ENCODE results near the gene ORM2. TPM values are rescaled to one million over a fixed set of nuclear protein-coding genes. Genes with fewer than 3 reads are reported as not detected.

ORM2 gene
- total and polyA plus RNA-seq, 7 donors: 0.38 TPM; not detected in 6

DNA sequence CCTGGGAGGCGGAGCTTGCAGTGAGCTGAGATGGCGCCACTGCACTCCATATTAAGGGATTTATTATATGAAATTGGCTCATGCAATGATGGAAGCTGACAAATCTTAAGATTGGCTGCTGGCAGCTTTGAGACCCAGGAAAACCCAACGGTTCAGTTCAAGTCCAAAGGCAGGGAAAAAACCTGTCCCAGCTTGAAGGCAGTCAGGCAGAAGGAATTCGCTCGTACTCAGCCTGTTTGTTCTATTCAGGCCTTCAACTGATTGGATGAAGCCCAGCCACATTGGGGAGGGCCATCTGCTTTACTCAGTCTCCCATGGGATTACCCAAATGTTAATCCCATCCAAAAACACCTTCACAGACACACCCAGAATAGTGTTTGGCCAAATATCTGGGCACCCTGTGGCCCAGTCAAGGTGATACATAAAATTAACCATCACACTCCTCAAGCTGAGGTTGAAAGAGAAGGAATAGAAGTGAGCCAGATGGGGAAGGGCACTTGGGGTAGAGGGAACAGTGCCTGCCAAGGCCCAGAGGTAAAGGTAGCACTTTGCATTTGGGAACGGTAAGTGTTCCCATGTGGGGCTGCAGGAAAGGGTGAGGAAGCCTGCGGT is 15.3 kb upstream of the ORM2 start:
- intact Hi-C loops (cut with DNase I): no loop called here
- no peaks in the 10 kb centered on the region for H3K4me1 ChIP-seq
- H3K9me3 ChIP-seq: no peaks in the 10 kb centered on the region
- 82% methylated on average over 7 of the region's 7 CpGs for WGBS, 2 donors
- TF ChIP-seq, protein P1, sequence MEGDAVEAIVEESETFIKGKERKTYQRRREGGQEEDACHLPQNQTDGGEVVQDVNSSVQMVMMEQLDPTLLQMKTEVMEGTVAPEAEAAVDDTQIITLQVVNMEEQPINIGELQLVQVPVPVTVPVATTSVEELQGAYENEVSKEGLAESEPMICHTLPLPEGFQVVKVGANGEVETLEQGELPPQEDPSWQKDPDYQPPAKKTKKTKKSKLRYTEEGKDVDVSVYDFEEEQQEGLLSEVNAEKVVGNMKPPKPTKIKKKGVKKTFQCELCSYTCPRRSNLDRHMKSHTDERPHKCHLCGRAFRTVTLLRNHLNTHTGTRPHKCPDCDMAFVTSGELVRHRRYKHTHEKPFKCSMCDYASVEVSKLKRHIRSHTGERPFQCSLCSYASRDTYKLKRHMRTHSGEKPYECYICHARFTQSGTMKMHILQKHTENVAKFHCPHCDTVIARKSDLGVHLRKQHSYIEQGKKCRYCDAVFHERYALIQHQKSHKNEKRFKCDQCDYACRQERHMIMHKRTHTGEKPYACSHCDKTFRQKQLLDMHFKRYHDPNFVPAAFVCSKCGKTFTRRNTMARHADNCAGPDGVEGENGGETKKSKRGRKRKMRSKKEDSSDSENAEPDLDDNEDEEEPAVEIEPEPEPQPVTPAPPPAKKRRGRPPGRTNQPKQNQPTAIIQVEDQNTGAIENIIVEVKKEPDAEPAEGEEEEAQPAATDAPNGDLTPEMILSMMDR (IDR thresholded peaks at IDR 0.05): no peak
- no peak for TF ChIP-seq EP300 (IDR thresholded peaks at IDR 0.05)
- no peak overlapping the region for H3K27ac ChIP-seq
- H3K36me3 ChIP-seq: no peaks in the 10 kb centered on the region
- DNase-seq: no peak
- no peak overlapping the region for H3K4me3 ChIP-seq
- H3K27me3 ChIP-seq: no peaks in the 10 kb centered on the region

DNA sequence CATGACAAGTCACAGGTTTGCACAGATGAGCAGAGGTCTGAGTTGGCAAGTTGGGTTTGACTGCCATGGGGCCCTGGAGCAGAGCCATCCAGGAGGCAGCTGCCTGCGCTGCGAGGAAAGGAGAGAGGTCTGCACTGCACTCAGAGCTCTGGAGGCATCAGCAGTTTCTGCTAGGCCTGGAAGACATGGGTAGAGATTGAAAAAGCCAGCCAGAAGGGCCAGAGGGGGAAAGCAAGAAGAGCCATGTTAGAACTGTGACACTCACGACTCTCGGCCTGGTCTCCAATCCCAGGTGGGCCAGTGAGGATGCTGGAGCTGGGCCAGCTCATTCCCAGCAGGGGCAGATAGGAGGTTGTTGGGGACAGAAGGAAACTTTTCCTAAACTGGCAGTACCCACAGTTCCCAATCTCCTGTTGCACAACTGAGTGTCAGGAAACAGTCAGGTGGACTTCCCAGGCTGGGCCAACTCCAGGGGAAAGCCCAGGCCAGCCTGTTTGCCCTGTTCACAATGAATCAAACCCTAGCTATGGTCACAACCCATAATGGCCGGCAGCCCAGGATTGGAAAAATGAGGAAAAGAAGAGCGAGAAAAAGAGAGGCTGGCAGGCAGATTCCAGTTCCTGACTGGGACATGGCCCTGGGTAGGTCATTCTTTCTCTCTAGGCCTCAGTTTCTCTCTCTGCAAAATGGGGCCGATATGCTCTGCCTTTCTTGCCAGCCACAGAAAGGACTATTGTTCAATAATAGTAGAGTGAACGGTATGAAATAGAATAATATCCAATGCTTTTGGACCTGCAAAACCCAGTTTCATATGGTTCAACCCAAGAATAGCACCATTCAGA is 14.6 kb upstream of the ORM2 start:
- Histone ChIP-seq H3K9me3 (no peaks in the 10 kb centered on the region), H3K27ac (no peak overlapping the region), H3K4me1 (no peaks in the 10 kb centered on the region), H3K27me3 (no peaks in the 10 kb centered on the region), H3K36me3 (no peaks in the 10 kb centered on the region), H3K4me3 (no peak overlapping the region)
- no peak for TF ChIP-seq EP300 (IDR thresholded peaks at IDR 0.05)
- TF ChIP-seq POLR2A (IDR thresholded peaks at IDR 0.05): no peak
- no peak for TF ChIP-seq POLR2AphosphoS5 (IDR thresholded peaks at IDR 0.05)
- DNase-seq: no peak
- intact Hi-C loops (cut with DNase I): no loop called here
- WGBS, 2 donors: 91 to 93% methylated on average over 8 of the region's 8 CpGs

DNA sequence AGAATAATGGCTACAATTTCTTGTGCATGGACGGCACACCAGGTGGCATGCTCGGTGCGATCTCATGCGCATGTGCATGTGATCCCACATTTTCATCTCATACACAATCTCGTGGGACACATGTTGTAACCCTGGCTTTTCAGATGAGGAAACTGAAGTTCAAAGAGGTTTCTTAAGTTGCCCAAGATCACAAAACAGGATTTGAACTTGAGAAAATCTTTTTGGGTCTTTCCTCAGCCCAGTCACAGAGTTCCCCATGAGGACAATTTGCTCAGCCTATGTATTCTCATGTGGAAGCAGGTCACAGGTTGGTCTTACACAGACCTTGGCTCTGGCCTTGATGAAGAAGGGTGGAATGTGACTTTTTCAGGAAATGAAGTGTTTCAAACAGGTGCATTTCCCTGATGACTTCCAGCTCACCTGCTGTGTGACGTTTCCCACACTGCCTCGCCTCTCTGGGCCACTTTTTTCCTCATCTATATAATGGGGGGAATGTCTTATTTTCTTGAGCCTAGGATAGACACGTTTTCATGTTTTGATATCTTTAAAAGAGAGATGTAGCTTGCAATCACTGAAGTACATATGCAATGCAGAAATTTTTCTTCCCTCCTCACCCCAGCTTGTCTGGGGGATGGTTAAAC is 13.8 kb upstream of the ORM2 start:
- Histone ChIP-seq H3K4me1 (no peaks in the 10 kb centered on the region), H3K36me3 (no peaks in the 10 kb centered on the region), H3K27me3 (no peaks in the 10 kb centered on the region), H3K4me3 (no peak overlapping the region), H3K27ac (no peak overlapping the region), H3K9me3 (no peaks in the 10 kb centered on the region)
- DNase-seq: no peak
- 84 to 90% methylated on average over 8 of the region's 8 CpGs for WGBS, 2 donors
- TF ChIP-seq, protein P1 (IDR thresholded peaks at IDR 0.05): no peak
- no peak for TF ChIP-seq POLR2AphosphoS5 (IDR thresholded peaks at IDR 0.05)
- no peak for TF ChIP-seq POLR2A (IDR thresholded peaks at IDR 0.05)
- no peak for TF ChIP-seq EP300 (IDR thresholded peaks at IDR 0.05)
- intact Hi-C loops (cut with DNase I): no loop called here

DNA sequence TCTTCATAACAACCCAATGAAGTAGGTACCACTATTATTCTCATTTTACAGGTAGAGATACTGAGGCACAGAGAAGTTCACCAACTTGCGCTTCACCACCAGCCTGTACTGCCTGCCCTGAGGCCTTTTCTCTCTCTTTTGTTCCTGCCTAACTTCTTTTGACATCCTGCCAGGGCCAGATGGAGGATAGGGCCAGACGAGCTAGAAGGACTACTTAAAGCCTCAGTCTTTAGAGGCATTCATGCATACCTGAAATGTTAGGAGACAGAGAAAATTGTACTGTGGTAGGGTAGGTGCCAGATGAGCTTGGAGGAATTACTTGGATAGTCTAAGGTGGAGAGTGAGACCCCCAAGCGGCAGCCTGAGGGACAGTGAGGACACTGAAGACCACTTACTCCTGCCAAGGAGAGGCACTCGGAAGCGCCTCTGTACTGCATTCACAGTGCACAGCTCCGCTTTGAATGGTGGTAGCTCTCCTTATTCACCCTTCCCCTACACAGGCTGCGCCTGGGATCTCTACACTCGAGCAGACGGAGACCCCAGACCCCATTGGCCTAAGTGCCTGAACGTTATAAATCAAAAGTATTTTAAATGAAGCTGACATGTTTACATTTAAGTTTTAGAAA is 13.0 kb upstream of the ORM2 start:
- intact Hi-C loops (cut with DNase I): no loop called here
- H3K9me3 ChIP-seq: no peaks in the 10 kb centered on the region

More for the DNA sequence above, 13.0 kb upstream of the ORM2 start:
- DNase-seq: no peak
- Histone ChIP-seq H3K27me3 (no peaks in the 10 kb centered on the region), H3K4me1 (no peaks in the 10 kb centered on the region), H3K36me3 (no peaks in the 10 kb centered on the region), H3K4me3 (no peak overlapping the region), H3K27ac (no peak overlapping the region)
- TF ChIP-seq POLR2A (IDR thresholded peaks at IDR 0.05) (no peak), EP300 (IDR thresholded peaks at IDR 0.05) (no peak), POLR2AphosphoS5 (IDR thresholded peaks at IDR 0.05) (no peak)
- TF ChIP-seq, protein P1 (IDR thresholded peaks at IDR 0.05): no peak
- 81 to 85% methylated on average over 10 of the region's 10 CpGs for WGBS, 2 donors

All from sigmoid colon (tissue), 7 donors.